HG03575 (cell line): ENCODE data around the gene SLAMF9.

Experiments
- ATAC-seq: cut with Tn5 transposase; IDR thresholded peaks from one replicate; pipeline ENCODE4 v1.9.1; 2021; ENCODE audit not compliant: unreplicated experiment, insufficient number of reproducible peaks, low FRiP score; ENCODE audit errors: extremely low read depth

SLAMF9 gene

DNA sequence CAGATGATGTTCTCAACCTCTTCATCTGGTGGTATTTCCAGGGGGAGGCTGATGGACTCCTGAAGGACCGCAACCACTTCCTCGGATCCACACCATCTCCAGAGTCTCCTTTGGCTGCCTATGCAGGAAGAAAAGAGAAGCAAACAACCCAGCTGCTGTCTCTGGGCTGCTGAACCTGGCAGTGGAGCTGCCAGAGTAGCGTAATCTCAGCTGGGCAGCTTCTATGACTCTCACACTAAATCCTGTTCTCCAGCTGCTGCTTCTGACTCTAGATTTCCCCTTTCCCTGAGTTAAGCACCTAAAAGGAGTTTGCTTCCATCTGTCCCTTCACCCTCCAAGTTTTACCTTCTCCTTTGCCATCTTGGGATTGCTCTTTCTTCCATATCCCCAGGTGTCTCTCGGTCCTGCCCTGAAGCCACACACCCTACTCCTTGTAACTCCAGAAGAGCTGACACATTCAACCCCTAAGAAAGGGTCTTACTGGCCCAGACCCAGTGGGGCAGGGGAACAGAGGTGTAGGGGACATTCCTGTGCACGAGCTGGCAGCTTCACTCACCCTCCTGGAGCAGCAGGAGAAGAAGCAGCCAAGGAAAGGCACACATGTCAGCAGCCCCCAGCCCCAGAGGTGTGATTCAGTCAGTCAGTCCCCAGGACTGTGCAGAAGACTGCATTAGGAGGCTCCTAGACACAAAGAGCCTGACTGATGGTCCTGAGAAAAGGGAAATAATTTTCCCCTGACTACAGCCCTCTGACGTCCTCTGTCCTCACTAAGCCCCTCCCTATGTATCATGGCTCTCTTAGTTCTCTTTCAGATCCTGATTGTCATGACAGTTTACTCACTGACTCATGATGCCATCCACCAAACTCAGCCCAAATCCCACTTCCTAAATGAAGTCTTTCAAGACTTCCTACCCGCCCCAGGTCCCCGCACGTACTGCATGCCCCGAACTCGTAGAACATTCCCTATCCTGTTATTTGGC is at the start of gene SLAMF9:
Gene SLAMF9 (minus strand): TSS at position 702 of the 980 bp plus-strand sequence. CDS start 100 bp downstream, at position 602.
- no peak for ATAC-seq

DNA sequence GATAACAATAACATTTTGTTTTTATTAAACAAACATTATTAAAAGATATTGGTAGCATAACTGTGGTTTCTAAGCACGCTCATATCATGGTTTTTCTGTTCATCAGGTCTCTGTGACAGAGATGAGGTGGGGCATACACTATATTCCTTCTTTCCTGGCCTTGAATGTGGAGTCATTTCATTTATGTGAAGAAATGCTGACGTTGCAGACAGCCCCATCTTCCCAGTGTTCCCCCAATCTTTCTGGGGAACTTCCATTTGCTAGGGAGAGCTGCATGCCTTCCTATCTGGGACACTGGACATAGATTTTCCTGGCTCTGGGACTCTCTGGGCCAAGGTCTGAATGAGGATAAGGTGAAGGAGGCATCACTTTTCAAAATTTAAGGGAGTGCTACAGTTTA is 47.4 kb upstream of the SLAMF9 start:
- ATAC-seq = no peak

DNA sequence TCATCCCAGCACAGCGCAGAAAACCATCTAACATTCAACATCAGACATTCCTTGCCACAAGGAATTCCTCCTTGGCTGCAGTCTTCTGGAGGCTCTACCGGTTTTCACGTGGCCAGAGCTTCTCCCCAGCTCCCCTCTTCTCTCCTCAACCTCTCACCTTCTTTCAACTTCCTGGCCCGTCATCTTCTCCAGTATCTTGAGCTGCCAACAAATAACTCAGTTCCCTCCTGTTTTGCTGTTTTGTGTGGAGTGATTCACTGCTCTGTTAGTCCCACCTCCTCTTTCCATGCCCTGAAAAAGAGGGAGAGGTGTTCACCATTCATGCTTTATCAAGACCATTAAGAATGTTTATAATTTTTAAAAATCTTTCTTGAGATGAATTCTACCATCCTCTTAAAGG is 45.2 kb upstream of the SLAMF9 start:
- no peak for ATAC-seq

DNA sequence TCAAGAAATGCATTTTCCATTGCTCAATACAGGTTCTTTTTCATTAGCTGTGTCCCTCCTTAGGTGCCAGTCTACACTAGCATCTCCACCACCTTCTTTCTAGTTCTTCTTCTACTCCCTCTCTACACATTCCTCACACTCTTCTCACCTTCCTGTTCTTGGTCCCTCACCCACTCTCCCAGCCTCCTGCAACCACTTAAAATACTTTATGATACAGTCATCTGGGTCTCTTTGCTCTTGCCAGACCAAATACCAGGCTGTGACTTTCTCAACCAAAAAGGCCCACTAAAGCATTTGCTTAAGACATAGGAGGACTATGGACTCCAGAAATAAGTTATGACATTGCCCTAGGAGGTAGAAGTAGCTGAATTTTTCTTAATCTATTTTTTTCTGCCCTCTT is 42.6 kb upstream of the SLAMF9 start:
- ATAC-seq = no peak

DNA sequence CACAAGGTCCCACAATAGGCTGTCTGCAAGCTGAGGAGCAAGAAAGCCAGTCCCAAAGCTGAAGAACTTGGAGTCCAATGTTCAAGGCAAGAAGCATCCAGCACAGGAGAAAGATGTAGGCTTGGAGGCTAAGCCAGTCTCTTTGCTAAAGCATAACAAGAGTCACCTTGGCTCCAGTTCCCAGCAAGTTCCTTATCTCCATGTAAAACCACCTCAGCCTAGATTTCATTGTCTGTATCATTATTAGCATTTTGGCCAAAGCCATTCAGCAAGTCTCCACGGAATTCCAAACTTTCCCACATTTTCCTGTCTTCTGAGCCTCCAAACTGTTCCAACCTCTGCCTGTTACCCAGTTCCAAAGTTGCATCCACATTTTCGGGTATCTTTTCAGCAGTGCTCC is 40.9 kb upstream of the SLAMF9 start:
- ATAC-seq = no peak

DNA sequence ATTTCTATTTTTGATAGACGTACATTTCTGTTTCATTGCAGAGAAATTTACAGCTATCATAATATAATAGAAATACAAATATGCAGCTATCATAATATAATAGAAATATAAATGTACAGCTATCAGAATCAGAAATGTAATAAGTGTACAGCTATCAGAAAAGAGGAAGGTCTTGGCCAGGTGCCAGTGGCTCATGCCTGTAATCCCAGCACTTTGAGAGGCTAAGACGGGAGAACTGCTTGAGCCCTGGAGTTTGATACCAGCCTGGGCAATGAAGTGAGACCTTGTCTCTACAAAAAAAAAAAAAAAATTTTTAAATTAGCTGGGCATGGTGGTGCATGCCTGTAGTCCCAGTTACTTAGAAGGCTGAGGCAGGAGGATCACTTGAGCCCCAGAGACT is 39.9 kb upstream of the SLAMF9 start:
- no peak for ATAC-seq

DNA sequence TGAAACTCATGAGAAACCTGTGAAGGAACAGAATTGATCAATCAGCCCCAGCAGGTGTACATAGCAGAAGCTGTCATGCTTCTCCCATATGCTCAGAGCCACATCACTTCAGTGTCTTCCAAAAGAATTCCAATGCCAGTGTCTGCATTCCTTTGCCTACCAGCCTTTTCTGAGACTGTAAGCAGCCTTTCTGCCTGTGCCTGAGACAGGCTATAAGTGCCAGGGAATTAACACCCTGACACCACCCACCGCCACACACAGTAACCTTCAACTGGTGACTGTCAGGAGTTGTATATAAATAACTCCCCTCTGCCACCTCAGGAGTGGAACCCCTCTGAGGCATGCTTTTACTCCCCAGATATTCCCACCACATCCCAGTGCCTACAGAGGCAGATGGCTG is 38.1 kb upstream of the SLAMF9 start:
- no peak for ATAC-seq

DNA sequence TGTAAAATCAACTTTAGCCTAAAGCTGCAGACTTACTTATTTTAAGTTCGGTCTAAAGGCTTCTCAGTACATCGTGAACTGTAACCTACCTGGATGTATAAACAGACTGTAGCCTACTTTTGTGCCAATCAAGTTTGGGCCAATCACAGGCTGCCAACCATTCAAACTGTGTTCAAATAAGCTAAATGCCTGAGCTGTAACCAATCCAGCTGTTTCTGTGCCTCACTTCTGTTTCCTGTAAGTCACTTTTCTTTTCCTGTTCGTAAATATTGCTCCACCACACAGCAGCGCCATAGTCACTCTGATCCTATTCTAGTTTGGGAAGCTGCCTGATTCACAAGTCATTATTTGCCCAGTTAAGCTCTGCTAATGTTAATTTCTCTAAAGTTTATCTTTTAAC is 37.5 kb upstream of the SLAMF9 start:
- ATAC-seq = no peak

DNA sequence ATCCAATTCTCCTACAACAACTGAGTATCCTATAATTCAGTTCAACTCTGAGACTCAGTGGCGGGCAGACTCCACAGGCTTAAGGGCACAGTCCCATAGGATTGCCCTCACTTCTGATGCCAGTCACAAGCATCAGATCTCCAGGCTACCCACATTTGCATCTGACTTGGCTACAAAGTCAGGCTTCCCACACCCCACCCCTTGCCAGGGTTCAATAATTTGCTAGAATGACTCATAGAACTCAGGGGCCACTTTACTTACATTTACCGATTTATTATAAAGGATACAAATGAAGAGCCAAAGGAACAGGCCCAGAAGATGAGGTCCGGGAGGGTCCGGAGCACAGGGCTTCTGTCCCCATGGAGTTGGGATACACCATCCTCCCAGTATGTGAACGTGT is 36.0 kb upstream of the SLAMF9 start:
- ATAC-seq = no peak

DNA sequence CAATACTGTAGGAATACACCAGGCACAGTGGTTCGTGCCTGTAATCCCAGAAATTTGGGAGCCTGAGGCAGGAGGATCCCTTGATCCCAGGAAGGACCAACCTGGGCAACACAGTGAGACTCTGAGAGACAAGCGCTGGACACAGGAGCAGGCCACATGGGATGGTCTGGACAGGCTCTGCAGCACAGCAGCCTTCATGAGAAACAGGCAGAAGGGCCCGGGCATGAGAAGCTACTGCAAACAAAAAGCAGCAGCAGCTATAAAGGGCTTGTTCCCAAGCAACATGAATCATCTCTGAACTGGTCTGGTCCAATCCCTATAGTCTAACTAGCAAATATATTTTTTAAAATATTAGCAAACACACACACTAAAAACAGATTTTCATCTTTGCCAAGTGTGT is 35.5 kb upstream of the SLAMF9 start:
- ATAC-seq = no peak

DNA sequence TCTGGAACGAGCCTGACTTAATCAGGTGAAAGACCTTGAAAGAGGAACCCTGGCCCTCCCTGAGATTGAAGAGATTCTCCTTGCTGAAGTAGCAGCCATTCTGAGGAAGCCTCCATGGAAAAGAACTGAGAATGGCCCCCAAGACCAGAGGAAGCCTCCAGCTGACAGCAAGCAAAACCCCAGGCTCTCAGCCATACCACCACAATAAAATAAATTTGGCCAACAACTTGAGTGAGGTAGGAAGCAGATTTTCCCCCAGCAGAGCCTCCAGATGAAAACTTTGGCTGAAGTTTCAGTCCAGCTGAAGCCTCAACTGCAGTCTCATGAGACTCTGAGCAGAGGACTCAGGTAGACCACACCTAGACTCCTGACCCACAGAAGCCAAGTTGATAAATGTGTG is 34.0 kb upstream of the SLAMF9 start:
- no peak for ATAC-seq

DNA sequence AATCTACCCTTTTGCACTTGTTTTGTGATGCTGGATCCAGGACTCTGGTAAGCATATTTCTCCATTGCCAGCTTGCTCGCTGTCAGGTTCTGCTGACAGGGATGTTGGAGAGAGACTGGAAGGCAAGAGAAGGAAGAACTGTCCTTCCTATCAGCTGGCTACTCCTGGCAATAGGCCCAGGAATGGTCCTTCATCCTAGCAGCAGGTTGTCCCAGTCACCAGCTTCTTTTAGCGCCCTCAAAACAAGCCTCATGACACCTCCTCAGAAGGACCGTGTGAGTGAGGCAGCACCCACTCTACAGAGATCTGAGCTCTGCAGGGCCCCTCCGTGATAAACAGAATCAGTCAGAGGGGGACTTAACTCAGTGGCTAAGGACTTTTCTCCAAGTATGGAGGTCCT is 33.1 kb upstream of the SLAMF9 start:
- ATAC-seq = no peak

DNA sequence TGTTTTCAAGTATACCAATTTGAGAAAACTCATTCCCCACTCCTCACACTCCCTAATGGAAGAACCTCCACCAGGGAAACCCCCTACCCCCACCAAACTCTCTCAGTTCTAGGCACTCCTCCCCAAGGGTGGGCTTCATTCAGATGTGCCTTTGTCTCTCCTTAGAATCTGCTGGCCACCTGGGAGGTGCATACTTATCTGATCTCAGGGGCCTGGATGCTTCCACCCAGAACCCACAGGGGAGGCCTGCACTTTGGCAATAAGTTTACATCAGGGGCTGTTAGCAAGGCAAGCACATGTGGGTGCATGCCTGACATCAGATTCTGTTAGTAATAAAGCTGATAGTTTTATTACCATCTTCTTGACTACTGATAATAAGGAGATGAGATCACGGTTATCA is 32.5 kb upstream of the SLAMF9 start:
- no peak for ATAC-seq

DNA sequence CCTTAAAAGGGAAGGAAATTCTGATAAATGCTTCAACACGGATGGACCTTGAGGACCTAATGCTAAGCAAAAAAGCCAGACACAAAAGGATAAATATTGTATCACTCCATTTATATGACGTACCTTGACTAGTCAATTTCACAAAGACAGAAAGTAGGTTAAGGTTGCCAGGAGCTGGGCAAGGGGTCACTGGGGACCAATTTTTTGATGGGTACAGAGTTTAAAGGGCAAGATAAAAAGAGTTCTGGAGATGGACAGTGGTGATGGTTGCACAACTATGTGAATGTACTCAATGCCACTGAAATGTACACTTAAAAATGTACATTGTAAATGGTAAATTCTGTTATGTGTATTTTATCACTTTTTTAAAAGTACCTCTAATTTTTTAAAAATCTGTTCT is 32.1 kb upstream of the SLAMF9 start:
- no peak for ATAC-seq

DNA sequence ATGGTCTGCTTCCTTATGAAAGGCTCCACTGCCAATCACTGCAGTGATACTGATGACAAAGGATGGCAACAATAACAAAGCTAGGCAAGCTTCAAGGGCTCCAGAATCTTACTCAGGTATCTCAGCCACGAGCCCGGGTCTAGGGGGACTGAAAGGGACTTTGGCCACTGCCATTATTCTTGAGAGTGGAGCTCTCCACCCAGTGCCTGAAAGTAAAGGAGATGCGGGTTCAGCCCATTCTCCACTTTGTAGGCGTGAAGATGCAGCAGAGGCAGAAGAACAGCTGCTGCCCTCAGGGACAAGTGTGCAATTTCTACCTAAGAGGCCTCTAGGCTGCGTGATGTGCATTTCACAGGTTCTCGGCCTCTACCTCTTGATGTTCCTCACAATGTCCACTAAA is 31.4 kb upstream of the SLAMF9 start:
- ATAC-seq = no peak

DNA sequence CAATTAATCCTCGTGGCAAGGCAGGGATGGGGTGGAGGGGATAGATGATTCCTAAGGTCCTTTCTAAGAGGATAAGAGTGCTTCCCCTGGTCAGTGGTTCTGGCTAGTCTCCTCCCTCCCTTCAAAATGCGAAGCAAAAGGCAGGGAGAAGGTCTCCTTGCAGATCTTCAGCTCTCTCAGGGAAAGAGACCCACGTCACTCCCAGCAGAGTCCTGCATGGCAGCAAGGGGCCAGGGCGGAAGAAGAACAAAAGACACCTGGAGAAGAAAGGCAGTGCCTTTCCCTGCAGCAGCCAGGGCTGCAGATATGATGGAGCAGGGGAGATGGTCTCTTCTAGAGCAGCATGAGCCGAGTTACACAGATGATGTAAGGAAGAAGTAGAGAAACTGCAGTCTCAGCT is 29.6 kb upstream of the SLAMF9 start:
- ATAC-seq = no peak

DNA sequence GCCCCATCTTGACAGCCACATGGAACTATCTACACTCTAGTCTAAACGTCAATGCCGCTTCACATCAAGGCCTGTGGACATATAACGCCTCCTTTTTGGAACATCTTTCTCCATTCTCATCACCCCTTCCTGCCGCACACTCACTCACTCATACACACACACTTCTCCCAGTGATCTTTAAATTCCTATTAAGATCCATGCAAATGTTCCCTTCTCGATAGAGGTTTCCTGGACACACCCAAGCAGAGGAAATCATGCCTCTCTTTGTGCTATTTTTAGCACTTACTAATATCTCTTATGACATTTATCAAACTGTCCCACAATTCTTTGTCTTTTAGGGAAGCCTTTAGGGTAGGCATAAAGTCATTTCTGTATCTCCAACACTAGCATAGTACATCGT is 28.2 kb upstream of the SLAMF9 start:
- no peak for ATAC-seq

DNA sequence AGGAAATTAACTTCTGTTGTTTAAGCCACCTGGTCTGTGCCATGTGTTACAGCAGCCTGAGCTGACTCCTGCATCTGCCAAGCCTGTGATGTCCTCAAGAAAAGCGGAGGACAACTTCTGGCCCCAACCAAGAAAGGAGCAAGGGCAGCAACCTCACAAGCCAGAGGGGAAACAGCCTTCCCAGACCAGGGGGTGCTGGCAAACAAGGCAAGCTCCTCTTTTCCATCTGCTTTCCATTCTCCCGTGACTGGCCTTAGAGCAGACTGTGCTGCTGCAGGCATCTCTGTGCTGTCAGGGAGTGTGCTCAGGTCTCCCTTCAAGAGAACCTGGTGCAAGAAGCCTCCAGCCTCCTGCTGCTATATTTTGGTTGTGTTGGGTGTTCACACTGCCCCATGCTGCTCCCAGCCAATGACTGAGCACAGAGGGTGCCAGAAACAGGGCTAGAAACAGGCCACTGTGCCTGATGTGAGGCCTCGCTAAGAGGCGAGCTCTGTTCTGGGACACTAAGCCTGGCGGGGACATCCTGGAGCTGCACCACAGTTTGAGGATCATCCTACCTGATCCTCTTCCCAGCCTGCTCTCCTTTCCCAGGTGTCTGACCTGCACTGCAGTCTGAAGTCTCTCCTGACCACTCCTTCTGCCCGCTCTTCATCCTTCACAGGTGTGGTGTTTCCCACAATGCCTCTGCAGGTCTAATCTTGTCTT is 27.5 kb upstream of the SLAMF9 start:
- no peak for ATAC-seq

DNA sequence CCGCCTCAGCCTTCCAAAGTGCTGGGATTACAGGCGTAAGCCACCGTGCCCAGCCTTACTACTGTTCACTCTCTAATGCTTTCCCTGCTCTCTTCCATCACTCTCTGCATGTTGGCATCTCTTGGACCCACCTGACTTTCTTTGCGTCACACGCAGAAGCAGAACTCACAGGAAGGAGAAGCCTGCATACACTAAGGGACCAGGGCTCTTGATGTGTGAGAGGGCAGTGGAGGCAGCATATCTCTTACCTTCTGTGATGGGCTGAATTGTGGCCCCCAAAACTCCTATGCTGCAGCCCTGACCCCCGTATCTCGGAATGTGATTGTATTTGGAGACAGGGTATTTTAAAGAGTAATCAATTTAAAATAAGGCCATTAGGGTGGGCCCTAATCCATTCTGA is 26.7 kb upstream of the SLAMF9 start:
- ATAC-seq = no peak

DNA sequence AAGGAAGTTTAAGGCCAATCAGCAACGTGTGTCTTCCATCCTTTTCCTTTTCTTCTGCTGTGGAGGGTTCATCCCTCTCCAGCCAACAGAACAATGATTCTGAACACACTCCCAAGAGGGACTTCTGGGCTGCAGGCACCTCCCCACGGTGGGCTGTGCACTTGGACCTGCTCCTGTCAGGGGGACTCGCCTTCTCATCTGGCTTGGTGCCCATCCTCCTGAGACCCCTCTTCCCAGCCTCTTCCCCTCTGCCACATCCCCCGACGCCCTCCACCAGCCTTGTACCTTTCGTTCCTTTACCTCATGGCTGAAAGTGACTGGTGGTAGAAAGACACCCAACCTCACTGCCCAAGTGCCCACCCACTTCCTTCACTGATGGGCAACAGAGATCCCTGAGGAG is 26.0 kb upstream of the SLAMF9 start:
- no peak for ATAC-seq
